Retinal pigment epithelial cell (primary cell): ENCODE results near the gene LHFPL2.

ENCODE experiments used
- DNase-seq: peaks from one replicate; pipeline ENCODE4 v3.0.0-alpha.2; 2010; ENCODE audit warnings: low read depth
- H3K4me3 ChIP-seq: 2 replicates; pipeline ENCODE4 v1.5.1; 2011; ENCODE audit warnings: mild to moderate bottlenecking, low read length, control low read depth, moderate library complexity
- TF ChIP-seq, protein P1 (sequence below): conservative IDR thresholded peaks from 2 replicates; pipeline ENCODE4 v1.5.1; 2011; ENCODE audit warnings: low read depth, low read length, control low read depth, inconsistent platforms

The LHFPL2 gene

DNA sequence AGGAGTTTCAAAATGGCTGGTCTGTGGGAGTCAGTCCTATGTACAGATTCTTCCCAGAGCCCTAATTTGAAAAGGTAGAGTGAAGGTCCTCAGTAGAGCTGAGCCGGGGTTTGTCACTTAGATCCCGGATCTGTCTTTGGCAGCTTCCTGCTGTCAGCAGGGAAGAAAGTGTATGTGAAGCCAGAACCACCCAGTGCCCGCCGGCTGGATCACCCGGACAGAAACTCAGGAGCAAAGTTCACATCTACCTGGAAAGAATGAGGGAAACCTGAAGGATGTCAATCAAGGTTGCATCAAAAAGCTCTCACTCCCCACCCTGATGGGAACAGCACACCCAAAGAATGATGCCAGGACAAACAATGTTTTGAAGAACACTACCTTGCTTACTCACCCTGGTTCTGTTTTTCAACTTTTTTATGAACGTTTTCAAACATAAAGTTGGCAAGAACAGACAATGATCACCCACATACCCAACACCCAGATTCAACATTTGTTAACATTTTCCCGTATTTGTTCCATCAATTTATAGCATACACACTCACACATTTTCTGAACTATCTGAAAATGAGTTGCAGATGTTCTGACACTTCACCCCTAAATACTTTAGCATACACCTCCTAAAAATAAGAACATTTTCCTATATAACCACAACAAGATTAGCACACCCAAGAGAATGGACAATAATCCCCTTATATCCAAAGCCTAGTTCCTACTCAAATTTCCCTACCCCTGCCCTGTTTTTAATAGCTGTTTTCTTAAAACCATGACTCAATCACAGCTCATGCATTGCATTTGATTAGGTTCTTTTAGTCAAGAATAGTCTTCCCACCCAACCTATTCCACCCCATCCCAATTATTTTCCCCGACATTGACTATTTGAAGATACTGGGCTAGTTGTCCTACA lies 133.9 kb downstream of the LHFPL2 start:
- TF ChIP-seq, protein P1, sequence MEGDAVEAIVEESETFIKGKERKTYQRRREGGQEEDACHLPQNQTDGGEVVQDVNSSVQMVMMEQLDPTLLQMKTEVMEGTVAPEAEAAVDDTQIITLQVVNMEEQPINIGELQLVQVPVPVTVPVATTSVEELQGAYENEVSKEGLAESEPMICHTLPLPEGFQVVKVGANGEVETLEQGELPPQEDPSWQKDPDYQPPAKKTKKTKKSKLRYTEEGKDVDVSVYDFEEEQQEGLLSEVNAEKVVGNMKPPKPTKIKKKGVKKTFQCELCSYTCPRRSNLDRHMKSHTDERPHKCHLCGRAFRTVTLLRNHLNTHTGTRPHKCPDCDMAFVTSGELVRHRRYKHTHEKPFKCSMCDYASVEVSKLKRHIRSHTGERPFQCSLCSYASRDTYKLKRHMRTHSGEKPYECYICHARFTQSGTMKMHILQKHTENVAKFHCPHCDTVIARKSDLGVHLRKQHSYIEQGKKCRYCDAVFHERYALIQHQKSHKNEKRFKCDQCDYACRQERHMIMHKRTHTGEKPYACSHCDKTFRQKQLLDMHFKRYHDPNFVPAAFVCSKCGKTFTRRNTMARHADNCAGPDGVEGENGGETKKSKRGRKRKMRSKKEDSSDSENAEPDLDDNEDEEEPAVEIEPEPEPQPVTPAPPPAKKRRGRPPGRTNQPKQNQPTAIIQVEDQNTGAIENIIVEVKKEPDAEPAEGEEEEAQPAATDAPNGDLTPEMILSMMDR, result no peak
- DNase-seq, result no peak
- H3K4me3 ChIP-seq, result no peak overlapping the region

DNA sequence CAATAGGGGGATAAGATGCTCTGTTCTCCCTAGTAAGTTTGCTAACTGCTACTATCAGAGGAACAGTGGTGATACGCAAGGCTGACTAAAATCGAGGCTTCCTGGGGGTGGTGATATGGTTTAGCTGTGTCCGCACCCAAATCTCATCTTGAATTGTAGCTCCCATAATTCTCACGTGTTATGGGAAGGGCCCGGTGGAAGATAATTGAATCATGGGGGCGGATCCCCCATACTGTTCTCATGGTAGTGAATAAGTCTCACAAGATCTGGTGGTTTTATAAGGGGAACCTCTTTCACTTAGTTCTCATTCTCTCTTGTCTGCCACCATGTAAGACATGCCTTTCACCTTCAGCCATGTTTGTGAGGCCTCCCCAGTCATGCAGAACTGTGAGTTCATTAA lies 135.1 kb downstream of the LHFPL2 start:
- DNase-seq, result no peak
- no peak overlapping the region for H3K4me3 ChIP-seq
- TF ChIP-seq, protein P1, result no peak

DNA sequence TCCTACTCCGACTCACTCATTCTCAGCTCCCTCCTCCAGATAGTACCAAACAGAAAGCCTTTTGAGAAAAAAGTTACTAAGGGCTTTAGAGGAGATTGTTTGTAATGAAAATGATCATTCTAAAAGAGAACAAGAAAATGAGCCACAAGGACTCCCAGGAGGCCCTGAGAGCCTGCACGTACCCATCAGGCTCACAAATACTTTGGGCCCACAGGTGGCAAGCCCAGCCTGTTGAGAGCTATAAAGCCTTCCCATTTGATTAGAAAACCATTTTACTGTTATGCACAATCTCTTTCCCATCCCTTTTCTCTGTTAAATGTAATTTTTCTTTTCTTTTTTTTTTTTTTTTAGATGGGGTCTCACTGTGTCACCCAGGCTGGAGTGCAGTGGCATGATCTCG lies 136.1 kb downstream of the LHFPL2 start:
- DNase-seq, result no peak
- H3K4me3 ChIP-seq, result no peak overlapping the region
- TF ChIP-seq, protein P1, result no peak

DNA sequence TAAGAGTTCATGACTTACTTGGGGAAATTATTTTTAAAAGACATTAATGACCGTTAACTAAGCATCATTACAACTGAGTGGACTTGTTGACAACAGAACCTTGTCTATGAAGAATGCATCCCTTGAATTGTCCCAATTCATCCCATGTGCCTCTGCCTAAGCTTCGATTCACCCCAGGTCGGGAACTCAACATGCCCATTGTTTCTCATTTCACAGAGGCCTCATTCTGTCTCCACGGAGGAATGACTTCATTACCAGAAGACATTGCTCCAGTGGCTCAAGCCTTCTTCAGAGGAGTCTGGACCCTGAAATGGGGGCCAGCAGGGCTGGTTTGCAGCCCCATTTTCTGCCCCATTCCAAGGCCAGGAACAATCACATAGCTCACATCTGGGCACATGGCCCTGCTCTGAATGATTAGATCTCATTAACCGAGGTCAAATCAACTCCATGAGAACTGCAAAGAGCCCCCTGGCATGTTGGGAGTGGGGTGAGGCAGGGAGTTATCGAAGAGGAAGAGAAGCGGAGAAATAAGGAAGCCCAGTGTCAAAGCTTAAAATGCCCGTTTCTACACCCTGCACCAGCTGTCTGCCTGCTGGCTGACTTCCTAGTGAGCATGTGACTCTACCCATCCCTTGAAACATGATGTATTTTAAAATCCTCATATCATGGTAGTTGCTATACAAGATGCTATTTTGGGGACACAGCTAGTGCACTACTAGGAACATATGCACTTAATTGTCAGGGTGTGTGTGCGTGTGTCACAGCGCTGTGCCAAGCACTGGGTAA lies 137.3 kb downstream of the LHFPL2 start:
- H3K4me3 ChIP-seq, result no peak overlapping the region
- TF ChIP-seq, protein P1, result no peak
- DNase-seq, result no peak

DNA sequence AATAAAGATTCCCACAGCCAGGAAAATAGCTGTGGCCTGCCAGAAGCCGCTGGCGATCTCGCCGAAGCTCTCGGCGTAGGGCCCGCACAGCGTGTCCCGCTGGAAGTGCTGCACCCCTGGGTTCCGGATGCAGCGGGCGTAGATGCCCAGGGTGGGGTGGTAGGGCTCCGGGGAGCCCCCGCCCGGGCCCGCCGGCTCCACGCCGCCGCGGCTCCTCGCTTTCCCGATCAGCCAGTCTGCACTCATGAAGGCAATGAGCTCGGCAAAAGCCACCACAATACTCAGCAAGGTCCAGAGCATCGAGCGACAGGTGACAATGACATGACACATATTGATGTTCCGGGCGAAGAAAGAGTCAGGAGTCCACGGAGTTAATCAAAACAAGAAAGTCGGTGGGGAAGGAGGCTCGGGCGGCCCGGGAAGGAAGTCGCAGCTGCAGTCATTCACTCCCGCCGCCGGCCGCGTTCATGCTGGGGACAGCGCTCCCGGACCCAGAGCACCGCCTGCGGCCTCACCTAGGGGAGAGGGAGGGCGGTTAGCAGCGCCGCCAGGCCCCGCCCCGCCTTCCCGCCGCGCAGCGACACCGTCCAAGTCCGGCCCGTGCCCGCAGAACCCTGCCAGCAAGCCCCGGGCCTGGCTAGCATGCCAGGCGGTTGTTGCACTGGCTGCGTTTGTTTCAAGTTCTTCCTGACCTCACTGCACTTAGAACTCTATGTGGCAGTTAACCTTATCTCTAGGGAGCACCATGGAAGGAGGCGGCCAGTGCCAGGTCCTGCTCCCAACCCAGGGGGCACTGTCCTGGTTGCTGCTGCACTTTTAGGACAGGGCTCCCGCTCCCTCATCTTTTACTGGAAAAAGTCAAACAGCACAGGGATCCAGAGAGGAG lies 138.4 kb downstream of the LHFPL2 start:
- TF ChIP-seq, protein P1, result peak; percentile 38
- peak overlapping the region; percentile 24 for H3K4me3 ChIP-seq
- no peak for DNase-seq

DNA sequence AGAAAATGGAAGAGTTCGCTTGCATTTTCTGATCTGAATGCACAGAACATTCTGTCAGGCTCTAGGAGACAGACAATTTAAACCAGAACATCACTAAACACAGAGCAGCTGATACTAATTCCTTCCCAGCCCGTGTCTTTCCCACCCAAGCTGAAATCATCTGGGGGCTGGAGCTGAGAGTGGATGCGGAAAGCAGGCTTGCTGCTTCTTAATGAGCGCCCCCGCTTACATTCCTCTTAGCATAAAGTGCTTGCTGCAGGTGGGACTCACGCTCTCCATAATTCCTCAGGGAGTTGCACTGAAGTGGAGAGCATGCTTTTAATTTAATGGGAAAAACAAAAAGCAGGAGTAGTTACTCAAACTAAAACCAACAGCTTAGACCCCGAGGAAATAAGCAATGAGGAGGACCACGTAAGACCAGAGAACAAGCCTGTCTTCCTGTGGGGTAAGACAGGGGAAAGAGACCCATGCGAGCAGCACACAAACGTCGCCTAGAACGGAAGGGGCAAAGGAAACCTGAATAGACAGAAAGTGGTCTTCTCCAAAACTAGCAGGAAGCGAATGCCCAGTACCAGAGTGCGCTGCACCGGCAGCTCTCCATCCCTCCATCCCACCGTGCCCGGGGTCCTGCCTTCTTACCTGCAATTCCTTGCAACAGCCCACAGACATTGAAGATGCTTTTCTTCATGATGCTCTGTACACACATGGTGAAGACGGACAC lies 139.3 kb downstream of the LHFPL2 start:
- TF ChIP-seq, protein P1, result no peak
- DNase-seq, result no peak
- no peak overlapping the region for H3K4me3 ChIP-seq
